HepG2 (cell line): Measurements from ENCODE around the gene BIRC3. TPM values are rescaled to one million over a fixed set of nuclear protein-coding genes. Genes with fewer than 3 reads are reported as not detected.

Experiments
- ATAC-seq: fragments of 200-7000 bp; cut with Tn5 transposase; 3 replicates; pipeline ENCODE4 v1.9.1; 2020; ENCODE audit warnings: mild to moderate bottlenecking, moderate library complexity
- BruUV-seq: library from RNA; stranded (reverse); fragments of 400-500 nt; replicated peaks from 2 replicates; lab custom pipeline; 2021; lab: Mats Ljungman, UMichigan
- CTCF ChIA-PET: fragments of 300-600 bp; formaldehyde crosslinking; extraction: SDS; loops from one replicate; lab custom pipeline; 2021; ENCODE audit warnings: low total read pairs, inconsistent platforms, low intra/inter-chr PET ratio; lab: Yijun Ruan, JAX
- POLR2A ChIA-PET: fragments of 350-600 bp; sonication (Branson Sonifier 250); formaldehyde crosslinking; loops from one replicate; lab custom pipeline; 2020; ENCODE audit warnings: antibody characterized with exemption, inconsistent platforms; lab: Yijun Ruan, JAX
- DNase-seq: peaks from one replicate; pipeline ENCODE4 v3.0.0-alpha.2; 2015; ENCODE audit warnings: low spot score
- FAIRE-seq: peaks from 3 replicates; lab custom pipeline; 2011; peaks lifted over from hg19 to GRCh38; lab: Jason Lieb, UNC
- H2AFZ ChIP-seq: one replicate; pipeline ENCODE4 v1.6.1; 2011; ENCODE audit warnings: low read length, inconsistent platforms
- H3K27ac ChIP-seq: fragments of 300-600 bp; 3 replicates; pipeline ENCODE4 v1.8.0; 2011; ENCODE audit warnings: mixed run types, mild to moderate bottlenecking, mixed read lengths, low read length, inconsistent platforms; ENCODE audit not compliant: insufficient read depth; ENCODE audit errors: extremely low read length
- H3K27me3 ChIP-seq, 2 experiments: fragments of 200-600 bp in 1 of 2; 2 replicates in 1 of 2; 3 replicates in 1 of 2; pipeline versions ENCODE4 v1.6.0 to v1.8.0; 2011; ENCODE audit warnings: low read length in 2 of 2, mild to moderate bottlenecking in 2 of 2, moderate library complexity in 2 of 2, inconsistent platforms in 1 of 2; ENCODE audit not compliant: insufficient read depth in 2 of 2, control insufficient read depth in 1 of 2
- H3K36me3 ChIP-seq, 2 experiments: fragments of 200-600 bp in 1 of 2; replicated peaks in 1 of 2; 2 replicates in 1 of 2; 3 replicates in 1 of 2; pipeline versions ENCODE4 v1.5.1 to v1.8.0; 2011; ENCODE audit warnings: low read length in 2 of 2, inconsistent platforms in 1 of 2; ENCODE audit not compliant: insufficient read depth in 2 of 2, control insufficient read depth in 1 of 2
- H3K4me1 ChIP-seq: 2 replicates; pipeline ENCODE4 v1.5.1; 2012; ENCODE audit warnings: low read length, inconsistent platforms; ENCODE audit not compliant: insufficient read depth
- H3K4me2 ChIP-seq: 2 replicates; pipeline ENCODE4 v1.6.0; 2011; ENCODE audit warnings: low read depth, low read length, inconsistent platforms
- H3K4me3 ChIP-seq, 3 experiments: fragments of 200-600 bp in 1 of 3; sonication (generic), shearing (Covaris generic) in 1 of 3; replicated peaks in 1 of 3; 2 replicates each; pipeline ENCODE4 v1.5.1; 2011 to 2016; ENCODE audit warnings: low read length in 3 of 3, inconsistent platforms in 2 of 3, low read depth in 2 of 3, mild to moderate bottlenecking in 2 of 3, control low read depth in 1 of 3, mixed read lengths in 1 of 3; ENCODE audit not compliant: insufficient read depth in 1 of 3
- H3K79me2 ChIP-seq: one replicate; pipeline ENCODE4 v1.6.1; 2011; ENCODE audit warnings: low read length, inconsistent platforms; ENCODE audit not compliant: insufficient read depth
- H3K9ac ChIP-seq: 2 replicates; pipeline ENCODE4 v1.6.0; 2011; ENCODE audit warnings: mild to moderate bottlenecking, low read depth, low read length, inconsistent platforms; ENCODE audit not compliant: insufficient read depth
- H3K9me3 ChIP-seq: 2 replicates; pipeline ENCODE4 v1.5.1; 2012; ENCODE audit warnings: mild to moderate bottlenecking, low read length
- H4K20me1 ChIP-seq: 2 replicates; pipeline ENCODE4 v1.6.0; 2011; ENCODE audit warnings: inconsistent platforms, mild to moderate bottlenecking, low read length, moderate library complexity; ENCODE audit not compliant: insufficient read depth
- ZFP36L1 ChIP-seq: sonication (generic); formaldehyde crosslinking; IDR thresholded peaks from 2 replicates; pipeline ENCODE4 v1.8.0; 2022; ENCODE audit warnings: mild to moderate bottlenecking, missing genetic modification reagents, moderate library complexity
- ZFP91 ChIP-seq: sonication (generic); formaldehyde crosslinking; IDR thresholded peaks from 2 replicates; pipeline ENCODE4 v1.9.0; 2022; ENCODE audit warnings: missing genetic modification reagents, mild to moderate bottlenecking, borderline replicate concordance
- WGBS: methylation state at CpG from one replicate; pipeline ENCODE4 v1.1.6; 2017; ENCODE audit warnings: low lambda C conversion rate; 5-methylcytosine and 5-hydroxymethylcytosine counted together
- in situ Hi-C: cut with HindIII; loops from 2 replicates; pipeline ENCODE4 v1.10.0; 2017; ENCODE audit warnings: low pct_unique_long_range_greater_than_20kb; ENCODE audit not compliant: extremely low pct_ligation_motif_present
- intact Hi-C: fragments of 100-400 bp; cut with micrococcal nuclease; formaldehyde crosslinking; loops from one replicate; pipeline ENCODE4 v1.10.0; 2022; ENCODE audit not compliant: unreplicated experiment
- polyA plus RNA-seq, 8 experiments: library from polyadenylated mRNA; depleted of rRNA in 3 of 8; stranded (reverse) in 7 of 8; unstranded in 1 of 8; fragments of >200 nt; fragmentation: Illumina TruSeq in 4 of 8; extraction: Trizol in 4 of 8; gene quantifications; 2 replicates each; pipeline versions ENCODE4 v1.2.1 to v1.2.3, GENCODE V29; 2011 to 2016; ENCODE audit warnings: low read depth in 4 of 8, missing spikeins in 1 of 8, mixed read lengths in 1 of 8; ENCODE audit not compliant: insufficient read depth in 1 of 8
- total RNA-seq, 5 experiments: library from RNA; depleted of rRNA; stranded (reverse); fragments of >200 nt; fragmentation: Illumina TruSeq; extraction: Trizol; gene quantifications; 2 replicates each; pipeline ENCODE4 v1.2.3, GENCODE V29; 2016; ENCODE audit warnings: low read depth in 1 of 5
- TF ChIP-seq, protein P1 (sequence below): sonication (generic); formaldehyde crosslinking; IDR thresholded peaks from 2 replicates; pipeline ENCODE4 v1.4.0; 2020; ENCODE audit warnings: missing genetic modification reagents
- TF ChIP-seq, protein P2 (sequence below), 2 experiments: fragments of 450-650 bp in 1 of 2; sonication (generic) in 1 of 2; formaldehyde crosslinking in 1 of 2; IDR thresholded peaks; 2 replicates each; pipeline versions ENCODE4 v1.6.1 to v1.8.0; 2016 to 2022; ENCODE audit warnings: antibody characterized with exemption in 1 of 2, mild to moderate bottlenecking in 1 of 2, missing genetic modification reagents in 1 of 2

The BIRC3 gene
- total and polyA plus RNA-seq, 2 of the 13 experiments (the other 11 are each of a cell fraction or from before 2014, with no cell fraction given): 0.41 to 4.2 TPM

DNA sequence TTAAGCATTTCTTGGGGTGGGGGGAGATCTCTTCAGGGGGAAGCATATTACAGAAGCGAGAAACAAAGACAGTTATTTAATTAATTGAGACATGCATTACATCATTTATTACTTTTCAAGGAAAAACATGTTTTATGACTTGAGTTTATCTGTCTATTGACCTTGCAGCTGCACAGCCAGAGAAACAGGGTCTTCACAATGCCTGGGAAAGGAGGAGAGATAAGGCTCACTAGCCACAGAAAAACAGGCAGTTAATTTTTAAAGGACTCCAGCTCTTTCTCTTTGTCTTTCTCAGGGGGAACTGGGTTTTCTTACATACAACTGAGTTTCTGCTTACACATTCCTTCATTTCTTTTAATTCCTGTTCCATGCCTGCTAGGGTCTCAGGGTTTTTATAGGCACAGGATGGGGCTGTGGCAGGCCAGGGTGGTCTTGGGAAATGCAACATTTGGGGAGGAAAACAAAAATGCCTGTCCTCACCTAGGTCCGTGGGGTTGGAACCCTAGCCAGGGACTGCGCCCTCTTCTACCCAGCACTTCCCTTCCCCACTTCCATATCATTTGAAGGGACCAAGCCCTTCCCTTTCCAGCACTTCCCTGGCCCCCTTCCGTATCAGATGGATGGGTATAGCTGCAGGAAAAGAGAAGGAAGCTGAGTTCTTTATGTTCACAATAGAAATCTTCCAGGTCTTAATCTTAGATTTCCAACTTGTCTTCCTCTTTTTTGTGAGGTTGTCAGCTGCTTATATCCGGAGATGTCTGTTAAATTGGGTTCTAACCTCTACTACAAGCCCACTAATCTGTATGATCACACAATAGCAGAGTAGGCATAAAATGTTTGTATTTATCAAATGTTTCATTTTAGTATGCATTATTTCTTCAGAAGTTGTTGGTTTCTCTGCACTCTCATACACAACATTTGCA, 68.1 kb downstream of the BIRC3 start:
- DNase-seq (no peak), ATAC-seq (no peak), FAIRE-seq (no peak)
- no peak overlapping the region for H3K4me2 ChIP-seq
- no peaks in the 10 kb centered on the region for H4K20me1 ChIP-seq
- intact Hi-C loops: no loop called here
- POLR2A ChIA-PET: no interaction called here
- no TSS peak for BruUV-seq
- in situ Hi-C loops: loop anchor here (5.0 kb wide), 1 partner anchor 112 kb away; no protein-coding TSS in a partner anchor
- H3K4me3 ChIP-seq: no peak overlapping the region
- no peaks in the 10 kb centered on the region for H3K79me2 ChIP-seq
- no peaks in the 10 kb centered on the region for H3K27me3 ChIP-seq
- peaks cover 4 to 28% of the 10 kb centered on the region in 2 experiments; a peak in 4 of 5 replicates for H3K36me3 ChIP-seq
- no peaks in the 10 kb centered on the region for H3K4me1 ChIP-seq
- H3K27ac ChIP-seq: no peak overlapping the region
- H3K9ac ChIP-seq: no peak overlapping the region
- CTCF ChIA-PET: no interaction called here
- TF ChIP-seq, protein P1, sequence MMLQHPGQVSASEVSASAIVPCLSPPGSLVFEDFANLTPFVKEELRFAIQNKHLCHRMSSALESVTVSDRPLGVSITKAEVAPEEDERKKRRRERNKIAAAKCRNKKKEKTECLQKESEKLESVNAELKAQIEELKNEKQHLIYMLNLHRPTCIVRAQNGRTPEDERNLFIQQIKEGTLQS (CRISPR knock-in tag): no peak
- TF ChIP-seq ZFP36L1 (CRISPR knock-in tag) (no peak), ZFP91 (CRISPR knock-in tag) (no peak)
- TF ChIP-seq, protein P2, sequence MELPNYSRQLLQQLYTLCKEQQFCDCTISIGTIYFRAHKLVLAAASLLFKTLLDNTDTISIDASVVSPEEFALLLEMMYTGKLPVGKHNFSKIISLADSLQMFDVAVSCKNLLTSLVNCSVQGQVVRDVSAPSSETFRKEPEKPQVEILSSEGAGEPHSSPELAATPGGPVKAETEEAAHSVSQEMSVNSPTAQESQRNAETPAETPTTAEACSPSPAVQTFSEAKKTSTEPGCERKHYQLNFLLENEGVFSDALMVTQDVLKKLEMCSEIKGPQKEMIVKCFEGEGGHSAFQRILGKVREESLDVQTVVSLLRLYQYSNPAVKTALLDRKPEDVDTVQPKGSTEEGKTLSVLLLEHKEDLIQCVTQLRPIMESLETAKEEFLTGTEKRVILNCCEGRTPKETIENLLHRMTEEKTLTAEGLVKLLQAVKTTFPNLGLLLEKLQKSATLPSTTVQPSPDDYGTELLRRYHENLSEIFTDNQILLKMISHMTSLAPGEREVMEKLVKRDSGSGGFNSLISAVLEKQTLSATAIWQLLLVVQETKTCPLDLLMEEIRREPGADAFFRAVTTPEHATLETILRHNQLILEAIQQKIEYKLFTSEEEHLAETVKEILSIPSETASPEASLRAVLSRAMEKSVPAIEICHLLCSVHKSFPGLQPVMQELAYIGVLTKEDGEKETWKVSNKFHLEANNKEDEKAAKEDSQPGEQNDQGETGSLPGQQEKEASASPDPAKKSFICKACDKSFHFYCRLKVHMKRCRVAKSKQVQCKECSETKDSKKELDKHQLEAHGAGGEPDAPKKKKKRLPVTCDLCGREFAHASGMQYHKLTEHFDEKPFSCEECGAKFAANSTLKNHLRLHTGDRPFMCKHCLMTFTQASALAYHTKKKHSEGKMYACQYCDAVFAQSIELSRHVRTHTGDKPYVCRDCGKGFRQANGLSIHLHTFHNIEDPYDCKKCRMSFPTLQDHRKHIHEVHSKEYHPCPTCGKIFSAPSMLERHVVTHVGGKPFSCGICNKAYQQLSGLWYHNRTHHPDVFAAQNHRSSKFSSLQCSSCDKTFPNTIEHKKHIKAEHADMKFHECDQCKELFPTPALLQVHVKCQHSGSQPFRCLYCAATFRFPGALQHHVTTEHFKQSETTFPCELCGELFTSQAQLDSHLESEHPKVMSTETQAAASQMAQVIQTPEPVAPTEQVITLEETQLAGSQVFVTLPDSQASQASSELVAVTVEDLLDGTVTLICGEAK (IDR thresholded peaks at IDR 0.05): no peak
- TF ChIP-seq, protein P2 (CRISPR knock-in tag; IDR thresholded peaks at IDR 0.05): no peak
- whole genome bisulfite sequencing: 97% methylated on average over 5 of the region's 5 CpGs
- H2AFZ ChIP-seq: no peak overlapping the region
- H3K9me3 ChIP-seq: no peaks in the 10 kb centered on the region
